Gastrocnemius medialis (tissue), 4 donors: ENCODE measurements around the gene HIP1. TPM values are rescaled to one million over a fixed set of nuclear protein-coding genes. Genes with fewer than 3 reads are reported as not detected.

Experiments used
- ATAC-seq, 2 donors: fragments of 150-250 bp; one replicate each; pipeline ENCODE4 v1.9.1; 2016
- DNase-seq, 2 donors: peaks; one replicate each; pipeline ENCODE4 v3.0.0-alpha.2; 2019
- H3K27ac ChIP-seq, 4 donors: fragments of 200-600 bp; sonication (generic); 1 replicate in 1 of 4; 2 replicates in 3 of 4; pipeline ENCODE4 v1.5.1; 2016 to 2018; ENCODE audit warnings: mild to moderate bottlenecking in 2 of 4, moderate library complexity in 1 of 4
- H3K27me3 ChIP-seq, 3 donors: fragments of 200-600 bp; sonication (generic) in 2 of 3; 1 replicate in 1 of 3; 2 replicates in 2 of 3; pipeline versions ENCODE4 v1.5.1 to v1.6.0; 2016 to 2019; ENCODE audit warnings: mild to moderate bottlenecking in 1 of 3, moderate library complexity in 1 of 3
- H3K36me3 ChIP-seq, 2 donors: fragments of 200-600 bp; sonication (generic) in 1 of 2; one replicate each; pipeline ENCODE4 v1.5.1; 2017 to 2018
- H3K4me1 ChIP-seq, 2 donors: fragments of 200-600 bp; sonication (generic) in 1 of 2; one replicate each; pipeline ENCODE4 v1.5.1; 2016 to 2017; ENCODE audit warnings: mild to moderate bottlenecking in 2 of 2
- H3K4me3 ChIP-seq, 4 donors: fragments of 200-600 bp; sonication (generic) in 3 of 4; 1 replicate in 1 of 4; 2 replicates in 3 of 4; pipeline ENCODE4 v1.5.1; 2016 to 2019; ENCODE audit warnings: mild to moderate bottlenecking in 2 of 4
- H3K9me3 ChIP-seq, 3 donors: fragments of 200-600 bp; sonication (generic) in 2 of 3; 1 replicate in 1 of 3; 2 replicates in 2 of 3; pipeline ENCODE4 v1.5.1; 2016 to 2019
- POLR2A ChIP-seq, 2 donors: fragments of 450-650 bp; IDR thresholded peaks; one replicate each; pipeline ENCODE4 v1.6.1; 2017; ENCODE audit warnings: antibody characterized with exemption in 2 of 2, mild to moderate bottlenecking in 2 of 2, moderate library complexity in 2 of 2
- in situ Hi-C, 4 donors: fragments of 200-750 bp; cut with MboI; loops; one replicate each; pipeline versions ENCODE4 v1.15.0 to v1.8.0; 2017; ENCODE audit warnings: low sequenced_read_pairs in 4 of 4
- intact Hi-C: fragments of 100-400 bp; cut with DNase I; formaldehyde crosslinking; loops from one replicate; pipeline ENCODE4 v1.15.1; 2023; ENCODE audit warnings: low total_unique reads
- total RNA-seq, 4 donors: library from RNA; depleted of rRNA; stranded (reverse); fragments of >200 nt; gene quantifications; one replicate each; pipeline versions ENCODE4 v1.1.0 to v1.2.3, GENCODE V29; 2016
- TF ChIP-seq, protein P1 (sequence below), 5 experiments: fragments of 450-650 bp in 3 of 5; fragments of 200-600 bp in 2 of 5; sonication (generic) in 2 of 5; IDR thresholded peaks in 4 of 5; conservative IDR thresholded peaks in 1 of 5; 1 replicate in 4 of 5; 2 replicates in 1 of 5; pipeline ENCODE4 v1.5.1; 2016 to 2019; ENCODE audit warnings: antibody characterized with exemption in 5 of 5, mild to moderate bottlenecking in 3 of 5, moderate library complexity in 3 of 5

HIP1 gene
- total RNA-seq, 4 donors from 2014 or later: 5.8 to 11.1 (median 7.9) TPM

DNA sequence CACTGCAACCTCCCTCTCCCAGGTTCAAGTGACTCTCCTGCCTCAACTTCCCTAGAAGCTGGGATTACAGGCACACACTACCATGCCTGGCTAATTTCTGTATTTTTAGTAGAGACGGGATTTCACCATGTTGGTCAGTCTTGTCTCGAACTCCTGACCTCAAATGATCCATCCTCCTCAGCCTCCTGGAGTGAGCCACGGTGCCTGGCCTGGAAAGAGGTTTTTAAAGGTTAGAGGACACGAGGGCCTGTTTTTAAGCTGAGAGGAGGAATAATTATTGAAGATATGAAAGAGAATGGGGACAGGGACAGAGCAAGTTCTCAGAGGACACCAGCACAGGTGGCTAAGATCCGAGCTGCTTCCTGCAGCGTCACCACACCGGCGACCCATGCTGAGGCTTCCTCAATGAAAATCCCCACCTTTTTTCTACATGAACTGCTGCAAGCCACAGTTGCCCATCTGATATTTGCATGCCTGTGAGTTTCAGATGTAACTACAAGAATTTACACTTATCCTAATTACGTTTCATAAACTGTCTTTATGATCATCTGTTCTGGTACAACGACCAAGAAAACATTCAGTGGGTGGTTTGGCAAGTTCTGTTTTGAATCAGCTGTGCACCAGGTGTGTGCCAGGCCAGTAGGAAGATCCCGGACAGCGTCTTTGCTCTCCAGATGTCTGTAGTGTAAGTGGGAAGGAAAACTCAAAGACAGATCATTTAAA, 76.0 kb downstream of the HIP1 start:
- no peak for ATAC-seq
- Histone ChIP-seq H3K4me1 (no peaks in the 10 kb centered on the region), H3K4me3 (no peak overlapping the region), H3K9me3 (no peaks in the 10 kb centered on the region), H3K36me3 (no peaks in the 10 kb centered on the region), H3K27me3 (no peaks in the 10 kb centered on the region), H3K27ac (no peak overlapping the region)
- intact Hi-C loops (no loop called here), in situ Hi-C loops (no loop called here)
- TF ChIP-seq, protein P1, sequence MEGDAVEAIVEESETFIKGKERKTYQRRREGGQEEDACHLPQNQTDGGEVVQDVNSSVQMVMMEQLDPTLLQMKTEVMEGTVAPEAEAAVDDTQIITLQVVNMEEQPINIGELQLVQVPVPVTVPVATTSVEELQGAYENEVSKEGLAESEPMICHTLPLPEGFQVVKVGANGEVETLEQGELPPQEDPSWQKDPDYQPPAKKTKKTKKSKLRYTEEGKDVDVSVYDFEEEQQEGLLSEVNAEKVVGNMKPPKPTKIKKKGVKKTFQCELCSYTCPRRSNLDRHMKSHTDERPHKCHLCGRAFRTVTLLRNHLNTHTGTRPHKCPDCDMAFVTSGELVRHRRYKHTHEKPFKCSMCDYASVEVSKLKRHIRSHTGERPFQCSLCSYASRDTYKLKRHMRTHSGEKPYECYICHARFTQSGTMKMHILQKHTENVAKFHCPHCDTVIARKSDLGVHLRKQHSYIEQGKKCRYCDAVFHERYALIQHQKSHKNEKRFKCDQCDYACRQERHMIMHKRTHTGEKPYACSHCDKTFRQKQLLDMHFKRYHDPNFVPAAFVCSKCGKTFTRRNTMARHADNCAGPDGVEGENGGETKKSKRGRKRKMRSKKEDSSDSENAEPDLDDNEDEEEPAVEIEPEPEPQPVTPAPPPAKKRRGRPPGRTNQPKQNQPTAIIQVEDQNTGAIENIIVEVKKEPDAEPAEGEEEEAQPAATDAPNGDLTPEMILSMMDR (IDR thresholded peaks at IDR 0.05 in 4 of 5, conservative IDR thresholded peaks at IDR 0.05 in 1 of 5): no peak
- TF ChIP-seq POLR2A (IDR thresholded peaks at IDR 0.05): no peak
- no peak for DNase-seq

- no peaks in the 10 kb centered on the region for H3K9me3 ChIP-seq
- H3K27me3 ChIP-seq: no peaks in the 10 kb centered on the region
- DNase-seq (no peak), ATAC-seq (no peak)
- H3K4me3 ChIP-seq: no peak overlapping the region
- no peak for TF ChIP-seq POLR2A (IDR thresholded peaks at IDR 0.05)
- TF ChIP-seq, protein P1 (IDR thresholded peaks at IDR 0.05 in 4 of 5, conservative IDR thresholded peaks at IDR 0.05 in 1 of 5): no peak
- no peaks in the 10 kb centered on the region for H3K36me3 ChIP-seq
- in situ Hi-C loops (no loop called here), intact Hi-C loops (no loop called here)
- H3K4me1 ChIP-seq: no peaks in the 10 kb centered on the region
- H3K27ac ChIP-seq: no peak overlapping the region
Measured at GRCh38 chr7:75660566-75661215, 78.0 kb downstream of the HIP1 start.

GRCh38 chr7:75658802-75659201, 79.9 kb downstream of the HIP1 start:
- DNase-seq (no peak), ATAC-seq (no peak)
- Histone ChIP-seq H3K9me3 (no peaks in the 10 kb centered on the region), H3K27ac (peak overlapping the region in 1 of 4 donors; percentile 14), H3K27me3 (no peaks in the 10 kb centered on the region), H3K4me1 (no peaks in the 10 kb centered on the region), H3K4me3 (no peak overlapping the region), H3K36me3 (no peaks in the 10 kb centered on the region)
- no peak for TF ChIP-seq POLR2A (IDR thresholded peaks at IDR 0.05)
- TF ChIP-seq, protein P1 (IDR thresholded peaks at IDR 0.05 in 4 of 5, conservative IDR thresholded peaks at IDR 0.05 in 1 of 5): no peak
- intact Hi-C loops (no loop called here), in situ Hi-C loops (no loop called here)

DNA sequence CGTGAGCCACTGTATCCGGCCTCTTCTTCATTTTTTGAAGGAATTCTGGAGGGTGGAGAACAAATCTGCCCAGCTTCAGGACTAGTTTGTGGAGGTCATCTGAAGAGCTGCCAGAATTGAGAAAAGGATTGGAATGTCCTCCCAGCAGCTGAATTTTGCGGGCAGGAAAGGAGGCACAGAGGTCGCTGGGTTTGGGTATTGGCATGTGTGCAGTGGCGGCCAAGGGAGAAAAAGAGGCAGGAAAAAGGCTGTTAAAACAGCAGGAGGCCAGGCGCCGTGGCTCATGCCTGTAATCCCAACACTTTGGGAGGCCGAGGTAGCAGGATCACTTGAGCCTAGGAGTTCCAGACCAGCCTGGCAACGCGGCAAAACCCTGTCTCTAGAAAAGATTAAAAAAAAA, 80.4 kb downstream of the HIP1 start:
- no peak for ATAC-seq

More for the DNA sequence above, 80.4 kb downstream of the HIP1 start:
- H3K36me3 ChIP-seq: no peaks in the 10 kb centered on the region
- TF ChIP-seq, protein P1 (IDR thresholded peaks at IDR 0.05 in 4 of 5, conservative IDR thresholded peaks at IDR 0.05 in 1 of 5): no peak
- TF ChIP-seq POLR2A (IDR thresholded peaks at IDR 0.05): no peak
- in situ Hi-C loops: no loop called here
- intact Hi-C loops: no loop called here
- no peak overlapping the region for H3K4me3 ChIP-seq
- no peak for DNase-seq
- no peaks in the 10 kb centered on the region for H3K9me3 ChIP-seq
- H3K4me1 ChIP-seq: no peaks in the 10 kb centered on the region
- peak overlapping the region in 1 of 4 donors; percentile 14 for H3K27ac ChIP-seq
- H3K27me3 ChIP-seq: no peaks in the 10 kb centered on the region
